Measurements from ENCODE around the gene GGT7.

GGT7 gene

GRCh38 chr20:34871320-34871926 lies 1.2 kb downstream of the GGT7 start:
- no peak overlapping the region for H3K27ac ChIP-seq (ENCODE audit: low read depth, low read length)
- H3K9me3 ChIP-seq (ENCODE audit: insufficient read depth, low read length): no peaks in the 10 kb centered on the region
- no peaks in the 10 kb centered on the region for H3K79me2 ChIP-seq (ENCODE audit: insufficient read depth, low read length)
- H3K9me2 ChIP-seq (replicated peaks; ENCODE audit: insufficient read depth, low read length): no peaks in the 10 kb centered on the region
- no peak overlapping the region for H3K4me2 ChIP-seq (ENCODE audit: low read depth, low read length, poor library complexity, severe bottlenecking)
- no peak overlapping the region for H3K4me3 ChIP-seq (ENCODE audit: insufficient read depth, low read length, poor library complexity, severe bottlenecking)
- H2AFZ ChIP-seq (ENCODE audit: low read depth, low read length, severe bottlenecking): no peak overlapping the region
- no peak overlapping the region for H3K9ac ChIP-seq (ENCODE audit: low read length)
- no peaks in the 10 kb centered on the region for H3K36me3 ChIP-seq (ENCODE audit: low read length)
- H3K27me3 ChIP-seq (ENCODE audit: low read length): no peaks in the 10 kb centered on the region
- no peaks in the 10 kb centered on the region for H3F3A ChIP-seq (ENCODE audit: insufficient read depth)
- no peak for TF ChIP-seq EZH2phosphoT487 (conservative IDR thresholded peaks at IDR 0.05; ENCODE audit: low read length)
- no peak for TF ChIP-seq CTCF (IDR thresholded peaks at IDR 0.05; ENCODE audit: insufficient read depth, low read length, poor library complexity, severe bottlenecking)
- H4K20me1 ChIP-seq (ENCODE audit: low read depth, low read length): no peaks in the 10 kb centered on the region

GRCh38 chr20:34864216-34864615 lies 8.4 kb downstream of the GGT7 start:
- Histone ChIP-seq H3K79me2 (ENCODE audit: insufficient read depth, low read length) (no peaks in the 10 kb centered on the region), H3K4me3 (ENCODE audit: insufficient read depth, low read length, poor library complexity, severe bottlenecking) (no peak overlapping the region), H3K9me3 (ENCODE audit: insufficient read depth, low read length) (no peaks in the 10 kb centered on the region), H3K9ac (ENCODE audit: low read length) (no peak overlapping the region), H2AFZ (ENCODE audit: low read depth, low read length, severe bottlenecking) (no peak overlapping the region), H3K27me3 (ENCODE audit: low read length) (no peaks in the 10 kb centered on the region), H3K36me3 (ENCODE audit: low read length) (no peaks in the 10 kb centered on the region), H3K27ac (ENCODE audit: low read depth, low read length) (no peak overlapping the region), H3K4me2 (ENCODE audit: low read depth, low read length, poor library complexity, severe bottlenecking) (no peak overlapping the region), H3K9me2 (replicated peaks; ENCODE audit: insufficient read depth, low read length) (no peaks in the 10 kb centered on the region), H3F3A (ENCODE audit: insufficient read depth) (no peaks in the 10 kb centered on the region), H4K20me1 (ENCODE audit: low read depth, low read length) (no peaks in the 10 kb centered on the region)
- no peak for TF ChIP-seq CTCF (IDR thresholded peaks at IDR 0.05; ENCODE audit: insufficient read depth, low read length, poor library complexity, severe bottlenecking)
- TF ChIP-seq EZH2phosphoT487 (conservative IDR thresholded peaks at IDR 0.05; ENCODE audit: low read length): no peak

- no peak overlapping the region for H3K9ac ChIP-seq (ENCODE audit: low read length)
- H3F3A ChIP-seq (ENCODE audit: insufficient read depth): no peaks in the 10 kb centered on the region
- H4K20me1 ChIP-seq (ENCODE audit: low read depth, low read length): no peaks in the 10 kb centered on the region
- H3K9me3 ChIP-seq (ENCODE audit: insufficient read depth, low read length): no peaks in the 10 kb centered on the region
- no peak overlapping the region for H3K27ac ChIP-seq (ENCODE audit: low read depth, low read length)
- no peak overlapping the region for H3K4me2 ChIP-seq (ENCODE audit: low read depth, low read length, poor library complexity, severe bottlenecking)
- H3K9me2 ChIP-seq (replicated peaks; ENCODE audit: insufficient read depth, low read length): no peaks in the 10 kb centered on the region
- H3K27me3 ChIP-seq (ENCODE audit: low read length): no peaks in the 10 kb centered on the region
- no peak for TF ChIP-seq EZH2phosphoT487 (conservative IDR thresholded peaks at IDR 0.05; ENCODE audit: low read length)
- no peak overlapping the region for H3K4me3 ChIP-seq (ENCODE audit: insufficient read depth, low read length, poor library complexity, severe bottlenecking)
- no peaks in the 10 kb centered on the region for H3K79me2 ChIP-seq (ENCODE audit: insufficient read depth, low read length)
- no peak overlapping the region for H2AFZ ChIP-seq (ENCODE audit: low read depth, low read length, severe bottlenecking)
- no peaks in the 10 kb centered on the region for H3K36me3 ChIP-seq (ENCODE audit: low read length)
Observed at GRCh38 chr20:34863421-34863965, 9.2 kb downstream of the GGT7 start.

GRCh38 chr20:34862724-34863123 lies 9.9 kb downstream of the GGT7 start:
- Histone ChIP-seq H3K4me2 (ENCODE audit: low read depth, low read length, poor library complexity, severe bottlenecking) (no peak overlapping the region), H2AFZ (ENCODE audit: low read depth, low read length, severe bottlenecking) (no peak overlapping the region), H3K27ac (ENCODE audit: low read depth, low read length) (no peak overlapping the region), H3K9me2 (replicated peaks; ENCODE audit: insufficient read depth, low read length) (no peaks in the 10 kb centered on the region), H3K4me3 (ENCODE audit: insufficient read depth, low read length, poor library complexity, severe bottlenecking) (no peak overlapping the region), H4K20me1 (ENCODE audit: low read depth, low read length) (no peaks in the 10 kb centered on the region), H3K36me3 (ENCODE audit: low read length) (no peaks in the 10 kb centered on the region), H3K9ac (ENCODE audit: low read length) (no peak overlapping the region), H3K9me3 (ENCODE audit: insufficient read depth, low read length) (no peaks in the 10 kb centered on the region), H3K27me3 (ENCODE audit: low read length) (no peaks in the 10 kb centered on the region), H3K79me2 (ENCODE audit: insufficient read depth, low read length) (no peaks in the 10 kb centered on the region), H3F3A (ENCODE audit: insufficient read depth) (no peaks in the 10 kb centered on the region)
- TF ChIP-seq CTCF (IDR thresholded peaks at IDR 0.05; ENCODE audit: insufficient read depth, low read length, poor library complexity, severe bottlenecking) (no peak), EZH2phosphoT487 (conservative IDR thresholded peaks at IDR 0.05; ENCODE audit: low read length) (no peak)
